HepG2 (cell line): ENCODE measurements around the gene KLF6. TPM values are rescaled to one million over a fixed set of nuclear protein-coding genes. Genes with fewer than 3 reads are reported as not detected.

Source experiments
- AHDC1 ChIP-seq: sonication (generic); formaldehyde crosslinking; IDR thresholded peaks from 2 replicates; pipeline ENCODE4 v1.5.1; 2020; ENCODE audit warnings: mild to moderate bottlenecking, missing genetic modification reagents, borderline replicate concordance
- ARID3A ChIP-seq: IDR thresholded peaks from 2 replicates; pipeline ENCODE4 v1.6.1; 2012; ENCODE audit warnings: low read depth, low read length, improper control_type of control experiment
- E2F2 ChIP-seq: sonication (generic); formaldehyde crosslinking; IDR thresholded peaks from 2 replicates; pipeline ENCODE4 v1.4.0; 2020; ENCODE audit warnings: missing genetic modification reagents, borderline replicate concordance
- FOXP1 ChIP-seq, 2 experiments: fragments of 450-650 bp in 1 of 2; IDR thresholded peaks; 2 replicates each; pipeline ENCODE4 v1.6.1; 2017 to 2018; ENCODE audit warnings: antibody characterized with exemption in 1 of 2
- HNF4A ChIP-seq: sonication (generic); formaldehyde crosslinking; IDR thresholded peaks from 2 replicates; pipeline ENCODE4 v1.4.0; 2020; ENCODE audit warnings: missing genetic modification reagents
- NCOA2 ChIP-seq: sonication (generic); formaldehyde crosslinking; IDR thresholded peaks from 2 replicates; pipeline ENCODE4 v1.8.0; 2022; ENCODE audit warnings: inconsistent platforms
- NFIB ChIP-seq: sonication (generic); formaldehyde crosslinking; IDR thresholded peaks from 2 replicates; pipeline ENCODE4 v1.9.0; 2021; ENCODE audit warnings: missing genetic modification reagents, mild to moderate bottlenecking, borderline replicate concordance
- PATZ1 ChIP-seq: sonication (generic); formaldehyde crosslinking; IDR thresholded peaks from 2 replicates; pipeline ENCODE4 v1.4.0; 2020; ENCODE audit warnings: missing genetic modification reagents
- PAXIP1 ChIP-seq: sonication (generic); formaldehyde crosslinking; conservative IDR thresholded peaks from 2 replicates; pipeline ENCODE4 v1.4.0; 2020; ENCODE audit warnings: mild to moderate bottlenecking, missing genetic modification reagents, moderate library complexity
- PHF20 ChIP-seq: sonication (generic); formaldehyde crosslinking; IDR thresholded peaks from 2 replicates; pipeline ENCODE4 v1.5.0; 2020; ENCODE audit warnings: mild to moderate bottlenecking, missing genetic modification reagents
- SCMH1 ChIP-seq: sonication (generic); formaldehyde crosslinking; IDR thresholded peaks from 2 replicates; pipeline ENCODE4 v1.9.0; 2021; ENCODE audit warnings: missing genetic modification reagents, mild to moderate bottlenecking, borderline replicate concordance
- SKI ChIP-seq: fragments of 450-650 bp; IDR thresholded peaks from one replicate; pipeline ENCODE4 v1.6.1; 2018; ENCODE audit warnings: mild to moderate bottlenecking; ENCODE audit not compliant: partially characterized antibody
- SNRNP70 ChIP-seq: fragments of 200-400 bp; formaldehyde crosslinking; IDR thresholded peaks from 2 replicates; pipeline ENCODE4 v1.6.1; 2017; ENCODE audit warnings: mild to moderate bottlenecking, low read depth, low read length, moderate library complexity
- TEAD3 ChIP-seq: optimal IDR thresholded peaks from 2 replicates; pipeline ENCODE3; 2016; ENCODE audit warnings: borderline replicate concordance
- ZNF616 ChIP-seq: sonication (generic); formaldehyde crosslinking; IDR thresholded peaks from 2 replicates; pipeline ENCODE4 v1.5.0; 2020; ENCODE audit warnings: low read depth, mild to moderate bottlenecking, missing genetic modification reagents
- polyA plus RNA-seq, 8 experiments: library from polyadenylated mRNA; depleted of rRNA in 3 of 8; stranded (reverse) in 7 of 8; unstranded in 1 of 8; fragments of >200 nt; fragmentation: Illumina TruSeq in 4 of 8; extraction: Trizol in 4 of 8; gene quantifications; 2 replicates each; pipeline versions ENCODE4 v1.2.1 to v1.2.3, GENCODE V29; 2011 to 2016; ENCODE audit warnings: low read depth in 4 of 8, missing spikeins in 1 of 8, mixed read lengths in 1 of 8; ENCODE audit not compliant: insufficient read depth in 1 of 8
- total RNA-seq, 5 experiments: library from RNA; depleted of rRNA; stranded (reverse); fragments of >200 nt; fragmentation: Illumina TruSeq; extraction: Trizol; gene quantifications; 2 replicates each; pipeline ENCODE4 v1.2.3, GENCODE V29; 2016; ENCODE audit warnings: low read depth in 1 of 5

Gene KLF6
- total and polyA plus RNA-seq, 2 of the 13 experiments (the other 11 are each of a cell fraction or from before 2014, with no cell fraction given) = 27.0 to 71.9 TPM

GRCh38 chr10:3830946-3831345 is 45.9 kb upstream of the KLF6 start (continued):
- TF ChIP-seq E2F2 (CRISPR knock-in tag) (no peak), FOXP1 (IDR thresholded peaks at IDR 0.05) (no peak), FOXP1 (CRISPR knock-in tag; IDR thresholded peaks at IDR 0.05) (peak; percentile 86), SNRNP70 (no peak), ARID3A (peak; percentile 62; the same call in 1 of the 2 replicates), TEAD3 (CRISPR knock-in tag) (peak; percentile 61), SCMH1 (CRISPR knock-in tag) (no peak), HNF4A (CRISPR knock-in tag) (peak; percentile 33; the same call in 1 of the 2 replicates), PATZ1 (peak; percentile 35; the same call in 1 of the 2 replicates), NFIB (CRISPR knock-in tag) (no peak), AHDC1 (CRISPR knock-in tag) (peak; percentile 66; the same call in 1 of the 2 replicates), NCOA2 (CRISPR knock-in tag) (peak; percentile 30; the same call in 1 of the 2 replicates), PAXIP1 (CRISPR knock-in tag) (peak; percentile 64), PHF20 (CRISPR knock-in tag) (no peak), SKI (peak; percentile 40), ZNF616 (CRISPR knock-in tag) (no peak)
